Stimulated activated CD8-positive, alpha-beta memory T cell treated with anti-CD3 and anti-CD28 coated beads, Interleukin-7, amount 100 ng/mL, for 4 hours (primary cell): Measurements from ENCODE around the gene PRKD1.
"Not testable (repeated sequence)": the region's sequence is repeated elsewhere in the genome, so short reads cannot be mapped to it uniquely, and the experiment has no call there.

Source experiments
- DNase-seq, 2 donors: peaks; one replicate each; pipeline ENCODE4 v3.0.0-alpha.2; 2020; ENCODE audit warnings: low read depth in 2 of 2

The PRKD1 gene

DNA sequence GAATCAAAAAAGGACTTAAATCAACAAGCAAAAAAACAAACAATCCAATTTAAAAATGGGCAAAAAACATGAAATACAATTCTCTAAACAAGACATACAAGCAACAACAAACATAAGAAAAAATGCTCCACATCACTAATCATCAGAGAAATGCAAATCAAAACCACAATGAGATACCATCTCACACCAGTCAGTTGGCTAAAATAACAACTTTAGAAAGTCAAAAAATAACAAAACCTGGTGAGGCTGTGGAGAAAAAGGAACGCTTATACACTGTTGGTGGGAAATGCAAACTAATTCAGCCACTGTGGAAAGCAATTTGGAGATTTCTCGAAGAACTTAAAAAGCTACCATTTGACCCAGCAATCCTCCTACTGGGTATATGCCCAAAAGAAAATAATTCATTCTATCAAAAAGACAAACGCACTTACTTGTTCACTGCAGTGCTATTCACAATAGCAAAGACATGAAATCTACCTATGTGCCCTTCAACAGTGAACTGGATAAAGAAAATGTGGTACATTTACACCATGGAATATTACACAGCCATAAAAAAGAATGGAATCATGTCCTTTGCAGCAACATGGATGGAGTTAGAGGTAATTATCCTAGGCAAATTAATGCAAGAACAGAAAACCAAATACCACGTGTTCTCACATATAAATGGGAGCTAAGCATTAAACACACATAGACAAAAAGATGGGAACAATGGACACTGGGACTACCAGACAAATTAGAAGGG, 26.9 kb downstream of the PRKD1 start:
- no peak for DNase-seq

DNA sequence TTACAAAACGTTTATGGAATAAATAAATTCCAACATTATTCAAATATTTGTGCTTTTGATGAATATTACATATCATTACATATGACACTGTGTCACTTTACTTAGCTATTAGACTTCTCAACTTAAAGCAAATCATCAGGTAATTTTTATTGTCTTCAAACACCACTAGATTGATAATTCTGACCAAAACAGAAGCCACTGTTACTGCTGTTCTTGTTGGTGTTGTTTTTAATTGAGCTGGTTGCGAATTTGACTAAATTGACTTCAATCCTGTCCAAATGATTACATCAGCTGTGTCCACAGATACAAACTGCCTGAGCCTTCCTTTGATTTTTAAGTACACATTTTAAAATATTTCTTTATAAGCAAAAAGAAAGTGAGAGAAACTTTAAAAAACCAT, 29.2 kb downstream of the PRKD1 start:
- no peak for DNase-seq

DNA sequence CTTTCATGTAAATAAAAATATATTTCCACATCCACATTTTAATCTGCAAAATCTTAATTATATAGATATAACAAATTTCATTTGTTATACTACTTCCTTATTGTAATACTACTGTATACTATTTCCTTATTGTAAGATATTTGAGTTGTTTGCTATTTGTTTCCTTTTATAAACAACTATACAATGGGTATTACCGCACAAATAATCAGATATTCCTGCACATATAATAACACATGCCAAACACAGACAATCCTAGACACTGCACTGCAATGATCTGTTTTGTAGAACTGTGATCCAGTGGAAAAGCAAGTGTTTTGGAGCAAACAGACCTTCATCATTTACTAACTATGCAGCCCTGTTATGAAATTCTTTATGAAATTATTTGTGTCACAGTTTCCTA, 30.5 kb downstream of the PRKD1 start:
- no peak for DNase-seq

- no peak for DNase-seq
These were observed 31.3 kb downstream of the PRKD1 start for GRCh38 chr14:29896354-29896821.

DNA sequence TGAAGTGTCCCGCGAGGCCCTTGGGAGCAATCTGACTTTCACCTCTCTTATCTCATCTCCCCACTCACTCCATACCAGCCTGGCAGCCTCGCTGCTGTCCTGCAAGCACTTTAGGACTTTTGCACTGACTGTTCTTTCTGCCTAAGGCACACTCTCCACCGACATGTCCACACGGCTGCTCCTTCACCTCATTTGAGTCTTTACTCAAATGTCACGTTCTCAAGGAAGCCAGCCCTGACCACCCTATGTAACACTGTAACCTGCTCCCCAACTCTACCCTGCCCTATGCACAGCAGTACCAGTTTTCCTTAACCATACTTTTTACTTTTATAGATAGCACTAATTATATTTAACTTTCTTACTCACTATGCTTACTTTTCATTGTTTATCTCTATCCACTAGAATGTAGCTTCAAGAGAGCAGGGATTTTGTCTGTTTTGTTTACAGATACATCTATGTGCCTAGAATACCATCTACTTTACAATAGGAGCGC, 32.0 kb downstream of the PRKD1 start:
- no peak for DNase-seq

- no peak for DNase-seq
These were observed 33.7 kb downstream of the PRKD1 start for GRCh38 chr14:29893989-29894388.

GRCh38 chr14:29892327-29892726, 35.3 kb downstream of the PRKD1 start:
- no peak for DNase-seq

DNA sequence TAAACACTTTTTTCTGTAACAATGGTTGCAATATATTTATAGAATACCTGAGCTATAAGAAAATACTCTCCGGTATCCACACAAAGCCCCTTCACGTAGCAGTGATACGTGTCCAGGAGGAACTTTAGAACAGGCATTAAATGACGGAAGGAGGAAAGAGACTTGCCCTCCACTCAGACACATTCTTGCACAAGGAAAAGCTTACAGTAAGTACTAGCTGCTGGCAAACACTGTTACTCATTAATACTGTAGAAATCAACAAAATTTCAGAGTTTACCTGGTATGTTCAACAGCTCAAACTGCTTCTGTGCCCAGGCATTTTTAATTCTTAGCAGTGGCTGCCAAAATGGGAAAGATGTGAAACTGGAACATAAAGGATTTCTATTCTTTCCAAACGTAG, 41.7 kb downstream of the PRKD1 start:
- DNase-seq, result no peak

DNA sequence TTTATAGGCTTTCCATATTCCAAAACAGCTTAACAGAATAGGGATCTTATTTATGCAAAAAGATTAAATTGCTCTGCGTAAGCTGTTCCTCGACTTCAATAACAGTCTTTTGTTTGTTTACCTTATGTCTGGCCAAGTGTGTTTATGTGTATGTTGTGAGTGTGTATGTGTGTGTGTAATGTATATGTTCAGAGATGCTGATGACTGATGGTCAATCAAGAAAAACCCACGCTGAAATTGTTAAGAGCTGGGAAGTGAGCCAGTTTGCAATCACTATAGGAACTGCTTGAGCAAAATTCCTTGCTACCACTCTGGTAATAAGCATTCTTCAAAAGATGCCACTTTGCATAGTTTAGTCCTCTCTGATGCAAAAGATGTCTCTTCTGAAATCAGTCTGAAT, 59.6 kb downstream of the PRKD1 start:
- no peak for DNase-seq

GRCh38 chr14:29865299-29865698, 62.3 kb downstream of the PRKD1 start:
- DNase-seq, result no peak

GRCh38 chr14:29861996-29862395, 65.7 kb downstream of the PRKD1 start:
- DNase-seq, result no peak

GRCh38 chr14:29858299-29858698, 69.3 kb downstream of the PRKD1 start:
- DNase-seq, result no peak

- DNase-seq, result no peak
These were observed 70.1 kb downstream of the PRKD1 start for GRCh38 chr14:29857551-29857950.

GRCh38 chr14:29856516-29856915, 71.1 kb downstream of the PRKD1 start:
- no peak for DNase-seq

DNA sequence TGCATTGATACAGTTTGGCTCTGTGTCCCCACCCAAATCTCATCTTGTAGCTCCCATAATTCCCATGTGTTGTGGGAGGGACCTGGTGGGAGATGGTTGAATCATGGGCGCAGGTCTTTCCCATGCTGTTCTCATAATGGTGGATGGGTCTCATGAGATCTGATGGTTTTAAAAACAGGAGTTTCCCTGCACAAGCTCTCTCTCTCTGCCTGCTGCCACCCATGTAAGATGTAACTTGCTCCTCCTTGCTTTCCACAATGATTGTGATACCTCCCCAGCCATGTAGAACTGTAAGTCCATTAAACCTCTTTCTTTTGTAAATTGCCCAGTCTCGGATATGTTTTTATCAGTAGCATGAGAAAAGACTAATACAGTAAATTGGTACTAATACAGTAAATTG, 74.0 kb downstream of the PRKD1 start:
- not testable (repeated sequence) for DNase-seq

DNA sequence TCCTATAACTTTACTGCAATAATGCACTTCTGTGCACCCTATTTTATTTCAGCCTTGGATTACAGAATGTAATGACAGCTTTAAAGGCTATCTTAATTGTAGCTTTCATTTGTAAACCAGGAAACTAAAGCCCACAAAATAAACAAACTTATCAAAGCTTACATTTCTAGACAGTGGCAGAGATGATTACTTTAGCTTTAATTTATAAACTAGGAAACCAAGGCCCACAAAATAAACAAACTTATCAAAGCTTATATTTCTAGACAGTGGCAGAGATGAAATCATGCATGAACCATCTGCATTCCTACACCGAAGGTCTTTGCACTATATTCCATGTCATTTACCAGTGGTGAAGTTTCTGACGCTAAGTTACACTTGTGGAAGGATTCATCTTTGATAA, 74.4 kb downstream of the PRKD1 start:
- DNase-seq, result no peak

DNA sequence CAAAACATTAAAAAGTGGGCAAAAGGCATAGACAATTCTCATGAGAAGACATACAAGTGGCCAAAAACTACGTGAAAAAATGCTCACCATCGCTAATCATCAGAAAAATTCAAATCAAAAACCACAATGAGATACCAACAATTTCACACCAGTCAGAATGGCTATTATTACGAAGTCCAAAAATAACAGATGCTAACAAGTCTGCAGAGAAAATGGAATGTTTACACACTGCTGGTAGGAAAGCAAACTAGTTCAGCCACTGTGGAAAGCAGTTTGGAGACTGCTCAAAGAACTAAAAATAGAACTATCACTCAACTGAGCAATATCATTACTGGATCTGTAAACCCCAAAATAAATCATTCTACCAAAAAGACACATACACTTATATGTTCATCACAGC, 76.2 kb downstream of the PRKD1 start:
- DNase-seq, result no peak

DNA sequence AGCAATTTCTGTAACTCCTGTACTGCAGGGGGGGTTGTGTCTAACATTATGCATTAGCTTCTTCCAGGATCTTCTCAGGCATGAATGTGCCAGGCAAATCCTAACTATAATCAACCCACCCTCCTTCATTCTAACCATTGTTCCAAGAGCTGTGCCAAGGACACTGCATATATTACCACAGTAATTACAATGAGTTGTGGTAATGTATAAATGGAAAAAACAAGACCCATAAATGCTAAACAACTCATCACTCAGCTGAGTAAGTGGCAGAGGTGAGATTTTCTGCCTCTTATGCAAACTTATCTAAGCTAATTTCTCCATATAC, 80.6 kb downstream of the PRKD1 start:
- no peak for DNase-seq

DNA sequence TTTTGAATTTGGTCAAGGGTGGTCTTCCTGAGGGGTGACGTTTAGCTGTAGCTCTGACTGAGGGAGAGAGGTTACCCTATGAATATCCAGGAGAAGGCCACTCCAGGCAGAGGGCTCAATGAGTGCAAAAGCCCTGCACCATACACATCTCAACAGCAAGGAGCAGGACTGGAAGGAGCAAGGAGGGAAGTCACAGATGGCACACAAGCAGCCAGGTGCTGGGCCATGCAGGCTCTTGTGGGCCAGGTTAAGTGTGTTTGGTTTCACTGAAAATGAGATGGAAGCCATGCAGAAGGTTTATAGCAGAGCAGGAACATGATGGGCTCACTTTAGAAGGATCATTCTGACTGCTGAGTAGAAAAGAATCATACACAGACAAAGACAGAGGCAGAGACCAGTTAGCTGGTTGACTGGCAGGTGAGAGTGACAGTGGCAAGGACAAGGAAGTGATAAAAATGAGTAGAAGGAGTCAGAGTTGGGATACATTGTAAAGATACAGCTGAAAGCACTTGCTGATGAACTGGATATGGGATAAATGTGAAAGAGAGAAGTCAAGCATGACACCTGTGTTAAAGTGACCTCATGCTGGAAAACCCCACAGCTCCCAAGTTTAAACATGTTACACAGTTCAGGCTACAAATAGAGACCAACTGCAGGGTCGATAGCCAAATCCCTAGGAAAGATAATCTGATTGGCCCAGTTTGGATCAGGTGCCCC, 81.2 kb downstream of the PRKD1 start:
- no peak for DNase-seq

GRCh38 chr14:29843981-29844380, 83.7 kb downstream of the PRKD1 start:
- no peak for DNase-seq

DNA sequence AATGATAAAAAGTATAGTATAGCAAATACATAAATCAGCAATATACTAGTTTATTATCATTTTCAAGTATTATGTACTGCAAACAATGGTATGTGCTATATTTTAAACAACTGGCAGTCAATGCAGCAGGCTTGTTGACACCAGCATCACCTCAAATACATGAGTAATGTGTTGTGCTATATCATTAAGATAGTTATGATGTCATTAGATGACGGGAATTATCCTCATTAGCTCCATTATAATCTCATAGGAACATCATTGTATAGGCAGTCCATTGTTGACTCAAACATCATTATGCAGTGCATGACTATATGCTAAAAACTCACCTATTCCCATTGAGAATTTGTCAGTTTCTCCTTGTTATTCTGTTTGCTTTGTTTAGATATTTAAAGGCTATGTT, 85.4 kb downstream of the PRKD1 start:
- DNase-seq, result no peak

GRCh38 chr14:29840369-29840892, 87.2 kb downstream of the PRKD1 start:
- DNase-seq, result not testable (repeated sequence)

GRCh38 chr14:29839691-29840090, 88.0 kb downstream of the PRKD1 start:
- DNase-seq, result not testable (repeated sequence)
